ENCODE measurements around the gene LSAMP.

- TF ChIP-seq CTCF (IDR thresholded peaks at IDR 0.05): peak; percentile 7; the same call in 1 of the 2 replicates
- TF ChIP-seq SIN3A (IDR thresholded peaks at IDR 0.05; ENCODE audit: borderline replicate concordance, insufficient read depth, low read depth, low read length): no peak
Measured at GRCh38 chr3:115832265-115832664, 613.0 kb downstream of the LSAMP start.
